Activated CD8-positive, alpha-beta T cell treated with anti-CD3 and anti-CD28 coated beads for 36 hours (primary cell): ENCODE measurements around the gene PXYLP1. TPM values are rescaled to one million over a fixed set of nuclear protein-coding genes. Genes with fewer than 3 reads are reported as not detected.

Source experiments
- ATAC-seq: fragments of 200-7000 bp; cut with Tn5 transposase; one replicate; pipeline ENCODE4 v1.10.0; 2021; ENCODE audit warnings: mild to moderate bottlenecking, moderate library complexity
- CTCF ChIA-PET: fragments of 350-600 bp; sonication (Branson Sonifier 250); formaldehyde crosslinking; loops from one replicate; lab custom pipeline; 2021; ENCODE audit warnings: antibody characterized with exemption; lab: Charles Lee
- POLR2A ChIA-PET: fragments of 350-600 bp; sonication (Branson Sonifier 250); formaldehyde crosslinking; loops from one replicate; lab custom pipeline; 2021; ENCODE audit warnings: antibody characterized with exemption; lab: Charles Lee
- DNase-seq: peaks from one replicate; pipeline ENCODE4 v3.0.0-alpha.2; 2020
- H3K27ac Mint-ChIP-seq: one replicate; pipeline ENCODE4 v1.8.0; 2021; ENCODE audit warnings: mild to moderate bottlenecking, mixed read lengths
- H3K27me3 Mint-ChIP-seq: one replicate; pipeline ENCODE4 v1.8.0; 2021; ENCODE audit warnings: mixed read lengths
- H3K36me3 Mint-ChIP-seq: one replicate; pipeline ENCODE4 v1.8.0; 2021; ENCODE audit warnings: low read depth, mixed read lengths
- H3K4me1 Mint-ChIP-seq: one replicate; pipeline ENCODE4 v1.8.0; 2021; ENCODE audit warnings: low read depth, mixed read lengths
- H3K4me3 Mint-ChIP-seq: one replicate; pipeline ENCODE4 v1.8.0; 2021; ENCODE audit warnings: mild to moderate bottlenecking, moderate library complexity, mixed read lengths
- H3K9me3 Mint-ChIP-seq: one replicate; pipeline ENCODE4 v1.8.0; 2021; ENCODE audit warnings: mixed read lengths
- CTCF ChIP-seq: fragments of 200-600 bp; IDR thresholded peaks from one replicate; pipeline ENCODE4 v1.8.0; 2022; ENCODE audit warnings: antibody characterized with exemption, mild to moderate bottlenecking
- intact Hi-C: fragments of 100-400 bp; cut with micrococcal nuclease; formaldehyde crosslinking; loops from one replicate; pipeline ENCODE4 v1.10.0; 2022
- total RNA-seq, 2 experiments: library from RNA; stranded (reverse); gene quantifications; one replicate each; pipeline ENCODE4 v1.2.3, GENCODE V29; 2021

The PXYLP1 gene
- total RNA-seq, 2 experiments from 2014 or later = 14.9 to 17.2 TPM

- Mint-ChIP-seq H3K4me1 (peaks cover 14% of the 10 kb centered on the region), H3K36me3 (peaks cover 2% of the 10 kb centered on the region), H3K27me3 (no peaks in the 10 kb centered on the region), H3K4me3 (no peak overlapping the region), H3K27ac (no peak overlapping the region), H3K9me3 (no peaks in the 10 kb centered on the region)
- ChIA-PET POLR2A (no interaction called here), CTCF (interaction anchor here (0.8 to 7.0 kb wide), 8 partner anchors 11 to 47 kb away, joined by 3 to 82 read pairs (median 3); partner anchors contain the start of gene PXYLP1)
- ATAC-seq = no peak
- DNase-seq = no peak
- no peak for TF ChIP-seq CTCF
- intact Hi-C loops = no loop called here
These were observed 48.5 kb downstream of the PXYLP1 start for GRCh38 chr3:141280086-141280485.

DNA sequence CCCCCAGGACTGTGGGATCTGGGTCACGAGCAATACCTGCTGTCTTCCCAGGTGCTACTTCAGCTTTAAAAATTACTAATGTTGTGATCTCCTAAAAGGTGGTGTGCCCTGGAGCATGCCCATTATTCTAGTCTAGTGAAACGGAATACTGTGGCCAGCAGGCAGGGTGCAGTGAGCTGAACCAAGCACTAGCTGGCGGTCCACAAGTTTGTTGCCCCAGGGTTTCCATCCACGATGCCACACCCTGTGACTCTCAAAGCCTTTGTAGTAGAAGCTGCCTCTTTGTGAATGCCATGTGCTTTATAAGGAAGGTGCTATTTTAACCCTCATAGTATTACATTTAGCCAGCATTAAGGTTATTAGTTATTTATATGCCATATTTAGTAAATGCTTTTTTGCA, 49.1 kb downstream of the PXYLP1 start:
- no peak for TF ChIP-seq CTCF
- Mint-ChIP-seq H3K27ac (no peak overlapping the region), H3K27me3 (no peaks in the 10 kb centered on the region), H3K4me1 (peaks cover 9% of the 10 kb centered on the region), H3K4me3 (no peak overlapping the region), H3K9me3 (no peaks in the 10 kb centered on the region), H3K36me3 (peaks cover 2% of the 10 kb centered on the region)
- DNase-seq = no peak
- POLR2A ChIA-PET = no interaction called here
- no peak for ATAC-seq
- intact Hi-C loops = no loop called here
- CTCF ChIA-PET = interaction anchor here (0.7 to 7.0 kb wide), 5 partner anchors 9 to 48 kb away, joined by 3 to 82 read pairs (median 5); partner anchors contain the start of gene PXYLP1

GRCh38 chr3:141285570-141285969, 53.9 kb downstream of the PXYLP1 start:
- Mint-ChIP-seq H3K27ac (no peak overlapping the region), H3K9me3 (no peaks in the 10 kb centered on the region), H3K27me3 (no peaks in the 10 kb centered on the region), H3K4me3 (no peak overlapping the region), H3K36me3 (peaks cover 2% of the 10 kb centered on the region), H3K4me1 (no peaks in the 10 kb centered on the region)
- ATAC-seq (no peak), DNase-seq (no peak)
- intact Hi-C loops = no loop called here
- ChIA-PET CTCF (interaction anchor here (0.9 to 10.9 kb wide), 6 partner anchors 16 to 169 kb away, joined by 3 to 77 read pairs (median 4); partner anchors contain the start of gene PXYLP1), POLR2A (interaction anchor here (1.1 kb wide), 1 partner anchor 75 kb away, joined by 3 read pairs; no protein-coding TSS in a partner anchor)
- TF ChIP-seq CTCF = no peak

DNA sequence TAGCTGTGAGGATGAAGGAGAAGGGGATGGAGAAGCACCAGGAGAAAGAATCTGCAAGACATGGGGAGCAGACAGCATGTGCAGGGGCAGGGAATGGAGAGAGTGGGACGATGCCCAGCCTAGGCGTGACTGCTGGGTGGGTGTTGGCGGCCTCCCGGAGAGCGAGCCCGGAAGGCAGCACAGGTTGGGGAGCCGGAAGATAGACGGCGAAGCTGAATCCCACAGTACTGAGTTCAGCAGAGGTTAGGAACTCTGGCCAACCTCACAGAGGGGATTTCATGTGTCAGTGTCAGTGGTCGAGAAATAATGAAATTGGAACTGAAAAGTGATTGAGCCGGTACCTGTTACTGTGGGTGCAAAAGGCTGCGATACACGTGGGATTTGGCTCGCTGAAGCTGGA, 55.2 kb downstream of the PXYLP1 start:
- DNase-seq (no peak), ATAC-seq (no peak)
- intact Hi-C loops = no loop called here
- H3K4me1 Mint-ChIP-seq = no peaks in the 10 kb centered on the region
- ChIA-PET CTCF (interaction anchor here (1.1 to 10.9 kb wide), 5 partner anchors 17 to 168 kb away, joined by 3 to 77 read pairs (median 4); partner anchors contain the start of gene PXYLP1), POLR2A (interaction anchor here (0.6 kb wide), 1 partner anchor 208 kb away, joined by 3 read pairs; no protein-coding TSS in a partner anchor)
- H3K9me3 Mint-ChIP-seq = no peaks in the 10 kb centered on the region
- no peak for TF ChIP-seq CTCF
- no peak overlapping the region for H3K4me3 Mint-ChIP-seq
- H3K27ac Mint-ChIP-seq = no peak overlapping the region
- no peaks in the 10 kb centered on the region for H3K27me3 Mint-ChIP-seq
- peaks cover 2% of the 10 kb centered on the region for H3K36me3 Mint-ChIP-seq

GRCh38 chr3:141287326-141287725, 55.7 kb downstream of the PXYLP1 start:
- no peak for DNase-seq
- Mint-ChIP-seq H3K4me1 (no peaks in the 10 kb centered on the region), H3K36me3 (peaks cover 3% of the 10 kb centered on the region)

More at GRCh38 chr3:141287326-141287725, 55.7 kb downstream of the PXYLP1 start:
- Mint-ChIP-seq H3K9me3 (no peaks in the 10 kb centered on the region), H3K27ac (no peak overlapping the region), H3K4me3 (no peak overlapping the region), H3K27me3 (no peaks in the 10 kb centered on the region)
- ATAC-seq = no peak
- CTCF ChIA-PET = interaction anchor here (1.1 to 10.9 kb wide), 4 partner anchors 17 to 165 kb away, joined by 3 to 77 read pairs (median 4); partner anchors contain the start of gene PXYLP1
- intact Hi-C loops = no loop called here
- POLR2A ChIA-PET = no interaction called here
- no peak for TF ChIP-seq CTCF
